HCT116 (cell line): ENCODE measurements around the gene SLC5A6. TPM values are rescaled to one million over a fixed set of nuclear protein-coding genes. Genes with fewer than 3 reads are reported as not detected.
A peak's percentile ranks its signal among the peaks of the same experiment; 100 is the strongest.

Source experiments
- ATAC-seq: fragments of 200-7000 bp; cut with Tn5 transposase; 2 replicates; pipeline ENCODE4 v1.9.1; 2020; ENCODE audit warnings: mild to moderate bottlenecking, moderate library complexity
- BruUV-seq: library from RNA; stranded (reverse); fragments of 400-500 nt; replicated peaks from 2 replicates; lab custom pipeline; 2021; lab: Mats Ljungman, UMichigan
- CTCF ChIA-PET: fragments of 300-600 bp; sonication (Branson Sonifier 250); formaldehyde crosslinking; loops from one replicate; lab custom pipeline; 2021; ENCODE audit warnings: antibody characterized with exemption; lab: Charles Lee
- POLR2A ChIA-PET: fragments of 300-600, 350-600 bp; sonication (Branson Sonifier 250); formaldehyde crosslinking; loops from one replicate; lab custom pipeline; 2021; ENCODE audit warnings: antibody characterized with exemption; lab: Charles Lee
- RAD21 ChIA-PET, 2 experiments: fragments of 300-600 bp; sonication (Branson Sonifier 250); formaldehyde crosslinking; loops; one replicate each; lab custom pipeline; 2023; ENCODE audit warnings: low total read pairs in 2 of 2; ENCODE audit not compliant: uncharacterized antibody in 2 of 2, unreplicated experiment in 2 of 2, low non-redundant PET in 1 of 2; lab: Charles Lee
- DNase-seq: peaks from one replicate; pipeline ENCODE4 v3.0.0-alpha.2; 2010; ENCODE audit warnings: low read depth, low spot score
- H2AFZ ChIP-seq: fragments of 200-600 bp; shearing (Covaris generic), sonication (generic); 2 replicates; pipeline ENCODE4 v1.6.1; 2017; ENCODE audit warnings: low read depth, mixed run types, mixed read lengths, antibody characterized with exemption, low read length; ENCODE audit not compliant: poor library complexity, severe bottlenecking
- H3K27ac ChIP-seq: 2 replicates; pipeline ENCODE4 v1.5.1; 2012; ENCODE audit warnings: low read depth, low read length
- H3K27me3 ChIP-seq: fragments of 200-600 bp; sonication (generic); 2 replicates; pipeline ENCODE4 v1.6.1; 2016; ENCODE audit warnings: mixed run types, low read length, mixed read lengths; ENCODE audit not compliant: insufficient read depth
- H3K36me3 ChIP-seq, 2 experiments: fragments of 200-500 bp in 1 of 2; fragments of 200-600 bp in 1 of 2; sonication (Bioruptor generic) in 1 of 2; sonication (generic) in 1 of 2; 2 replicates each; pipeline versions ENCODE4 v1.5.1 to v1.6.1; 2014 to 2016; ENCODE audit warnings: low read length in 2 of 2, inconsistent platforms in 1 of 2, mixed read lengths in 1 of 2, mixed run types in 1 of 2; ENCODE audit not compliant: insufficient read depth in 2 of 2, control insufficient read depth in 1 of 2
- H3K4me1 ChIP-seq, 2 experiments: fragments of 200-600 bp in 1 of 2; sonication (generic) in 1 of 2; 2 replicates each; pipeline versions ENCODE4 v1.5.1 to v1.6.1; 2012 to 2017; ENCODE audit warnings: low read length in 2 of 2, inconsistent platforms in 1 of 2, mild to moderate bottlenecking in 1 of 2, mixed read lengths in 1 of 2, mixed run types in 1 of 2, moderate library complexity in 1 of 2; ENCODE audit not compliant: insufficient read depth in 2 of 2, control insufficient read depth in 1 of 2
- H3K4me2 ChIP-seq: fragments of 200-600 bp; sonication (generic); 2 replicates; pipeline ENCODE4 v1.6.1; 2017; ENCODE audit warnings: mixed run types, low read length, mixed read lengths
- H3K4me3 ChIP-seq, 2 experiments: fragments of 200-600 bp in 1 of 2; sonication (generic) in 1 of 2; replicated peaks in 1 of 2; 2 replicates each; pipeline ENCODE4 v1.5.1; 2011 to 2016; ENCODE audit warnings: low read length in 2 of 2, control low read depth in 1 of 2, low read depth in 1 of 2, mild to moderate bottlenecking in 1 of 2, mixed read lengths in 1 of 2, mixed run types in 1 of 2
- H3K79me2 ChIP-seq: fragments of 200-600 bp; sonication (generic); 2 replicates; pipeline ENCODE4 v1.6.1; 2017; ENCODE audit warnings: mild to moderate bottlenecking, mixed run types, low read length, moderate library complexity, mixed read lengths; ENCODE audit not compliant: insufficient read depth
- H3K9ac ChIP-seq: fragments of 200-600 bp; sonication (generic); 2 replicates; pipeline ENCODE4 v1.6.1; 2016; ENCODE audit warnings: low read length, mixed read lengths
- H3K9me2 ChIP-seq: fragments of 200-600 bp; sonication (generic), shearing (Covaris generic); 2 replicates; pipeline ENCODE4 v1.6.1; 2017; ENCODE audit warnings: mixed run types, mild to moderate bottlenecking, moderate library complexity; ENCODE audit not compliant: insufficient read depth
- H3K9me3 ChIP-seq, 2 experiments: fragments of 200-500 bp in 1 of 2; fragments of 200-600 bp in 1 of 2; sonication (Bioruptor generic) in 1 of 2; sonication (generic) in 1 of 2; 2 replicates each; pipeline ENCODE4 v1.6.1; 2014 to 2017; ENCODE audit warnings: low read length in 2 of 2, mixed read lengths in 2 of 2, inconsistent platforms in 1 of 2, low read depth in 1 of 2, mild to moderate bottlenecking in 1 of 2, mixed run types in 1 of 2, moderate library complexity in 1 of 2; ENCODE audit not compliant: control insufficient read depth in 1 of 2, insufficient read depth in 1 of 2
- H4K20me1 ChIP-seq: fragments of 200-600 bp; sonication (generic), shearing (Covaris generic); 2 replicates; pipeline ENCODE4 v1.6.1; 2017; ENCODE audit warnings: mixed run types, mild to moderate bottlenecking, moderate library complexity; ENCODE audit not compliant: insufficient read depth
- CBX3 ChIP-seq: IDR thresholded peaks from 2 replicates; pipeline ENCODE4 v1.6.1; 2012; ENCODE audit warnings: low read depth
- CEBPB ChIP-seq: IDR thresholded peaks from 2 replicates; pipeline ENCODE4 v1.6.1; 2012; ENCODE audit warnings: low read depth
- CTCF ChIP-seq, 3 experiments: fragments of 200-600 bp in 1 of 3; sonication (generic) in 1 of 3; IDR thresholded peaks in 2 of 3; conservative IDR thresholded peaks in 1 of 3; 2 replicates each; pipeline ENCODE4 v1.5.1; 2012 to 2017; ENCODE audit warnings: low read depth in 2 of 3, low read length in 2 of 3, antibody characterized with exemption in 1 of 3, borderline replicate concordance in 1 of 3, control low read depth in 1 of 3, mild to moderate bottlenecking in 1 of 3, mixed read lengths in 1 of 3, mixed run types in 1 of 3, moderate library complexity in 1 of 3; ENCODE audit not compliant: insufficient read depth in 1 of 3
- EGR1 ChIP-seq: IDR thresholded peaks from 2 replicates; pipeline ENCODE4 v1.6.1; 2012; ENCODE audit warnings: low read depth
- EZH2 ChIP-seq: fragments of 200-600 bp; sonication (generic); IDR thresholded peaks from 2 replicates; pipeline ENCODE4 v1.6.1; 2017; ENCODE audit warnings: antibody characterized with exemption, mixed run types
- FOSL1 ChIP-seq: IDR thresholded peaks from 2 replicates; pipeline ENCODE4 v1.6.1; 2012; ENCODE audit warnings: low read depth
- JUND ChIP-seq: IDR thresholded peaks from 2 replicates; pipeline ENCODE4 v1.6.1; 2012
- MAX ChIP-seq: IDR thresholded peaks from 2 replicates; pipeline ENCODE4 v1.6.1; 2012
- POLR2A ChIP-seq: IDR thresholded peaks from 2 replicates; pipeline ENCODE4 v1.7.0; 2011; ENCODE audit warnings: borderline replicate concordance; ENCODE audit not compliant: insufficient read depth, insufficient read length; ENCODE audit errors: extremely low read depth
- POLR2AphosphoS5 ChIP-seq: IDR thresholded peaks from 2 replicates; pipeline ENCODE4 v1.6.1; 2011; ENCODE audit warnings: mild to moderate bottlenecking, low read depth, low read length, moderate library complexity
- RAD21 ChIP-seq: IDR thresholded peaks from 2 replicates; pipeline ENCODE4 v1.6.1; 2012; ENCODE audit warnings: low read depth, mild to moderate bottlenecking
- REST ChIP-seq: IDR thresholded peaks from 2 replicates; pipeline ENCODE4 v1.6.1; 2012; ENCODE audit warnings: low read depth
- SIN3A ChIP-seq: IDR thresholded peaks from 2 replicates; pipeline ENCODE4 v1.6.1; 2012; ENCODE audit warnings: low read depth
- SP1 ChIP-seq: IDR thresholded peaks from 2 replicates; pipeline ENCODE4 v1.6.1; 2012; ENCODE audit warnings: low read depth
- SRF ChIP-seq: IDR thresholded peaks from 2 replicates; pipeline ENCODE4 v1.6.1; 2012; ENCODE audit warnings: low read depth
- TCF7L2 ChIP-seq: IDR thresholded peaks from 2 replicates; pipeline ENCODE4 v1.7.0; 2011; ENCODE audit warnings: borderline replicate concordance, inconsistent platforms; ENCODE audit not compliant: insufficient read depth, insufficient read length; ENCODE audit errors: extremely low read depth
- YY1 ChIP-seq: IDR thresholded peaks from 2 replicates; pipeline ENCODE4 v1.6.1; 2011; ENCODE audit warnings: low read length, low read depth, moderate library complexity, mild to moderate bottlenecking; ENCODE audit not compliant: insufficient replicate concordance; ENCODE audit errors: extremely low read depth
- ZNF274 ChIP-seq: fragments of 200-500 bp; sonication (Bioruptor generic); IDR thresholded peaks from 2 replicates; pipeline ENCODE4 v1.6.1; 2014; ENCODE audit warnings: mild to moderate bottlenecking, low read depth, low read length, inconsistent platforms
- intact Hi-C: fragments of 100-400 bp; cut with micrococcal nuclease; formaldehyde crosslinking; loops from 2 replicates; pipeline ENCODE4 v1.10.0; 2022
- total RNA-seq: library from RNA; stranded (reverse); gene quantifications from one replicate; pipeline ENCODE4 v1.2.1, GENCODE V29; 2021; ENCODE audit not compliant: unreplicated experiment
- TF ChIP-seq, protein P1 (sequence below): IDR thresholded peaks from 2 replicates; pipeline ENCODE4 v1.6.1; 2011; ENCODE audit warnings: mild to moderate bottlenecking, low read length, moderate library complexity; ENCODE audit not compliant: insufficient replicate concordance; ENCODE audit errors: extremely low read depth

The SLC5A6 gene
- total RNA-seq, 1 experiment from 2014 or later = 55.4 TPM

GRCh38 chr2:27212626-27213471 is 781 bp upstream of the SLC5A6 start:
- DNase-seq = no peak
- TF ChIP-seq EGR1 (no peak; the same call in 1 of the 2 replicates), JUND (no peak), POLR2A (peak; percentile 36), CTCF (IDR thresholded peaks at IDR 0.05 in 2 of 3, conservative IDR thresholded peaks at IDR 0.05 in 1 of 3; ENCODE audit: borderline replicate concordance in 1 of 3, insufficient read depth in 1 of 3, low read depth in 2 of 3, low read length in 2 of 3) (no peak), CEBPB (no peak), SRF (no peak), TCF7L2 (no peak), SIN3A (peak; percentile 22; the same call in 1 of the 2 replicates), SP1 (peak; percentile 24; the same call in 1 of the 2 replicates), EZH2 (no peak), FOSL1 (no peak), REST (no peak), POLR2AphosphoS5 (no peak; the same call in 1 of the 2 replicates), RAD21 (no peak), ZNF274 (no peak), YY1 (no peak), CBX3 (peak; percentile 12; the same call in 1 of the 2 replicates), MAX (peak; percentile 49; the same call in 1 of the 2 replicates)
- TF ChIP-seq, protein P1, sequence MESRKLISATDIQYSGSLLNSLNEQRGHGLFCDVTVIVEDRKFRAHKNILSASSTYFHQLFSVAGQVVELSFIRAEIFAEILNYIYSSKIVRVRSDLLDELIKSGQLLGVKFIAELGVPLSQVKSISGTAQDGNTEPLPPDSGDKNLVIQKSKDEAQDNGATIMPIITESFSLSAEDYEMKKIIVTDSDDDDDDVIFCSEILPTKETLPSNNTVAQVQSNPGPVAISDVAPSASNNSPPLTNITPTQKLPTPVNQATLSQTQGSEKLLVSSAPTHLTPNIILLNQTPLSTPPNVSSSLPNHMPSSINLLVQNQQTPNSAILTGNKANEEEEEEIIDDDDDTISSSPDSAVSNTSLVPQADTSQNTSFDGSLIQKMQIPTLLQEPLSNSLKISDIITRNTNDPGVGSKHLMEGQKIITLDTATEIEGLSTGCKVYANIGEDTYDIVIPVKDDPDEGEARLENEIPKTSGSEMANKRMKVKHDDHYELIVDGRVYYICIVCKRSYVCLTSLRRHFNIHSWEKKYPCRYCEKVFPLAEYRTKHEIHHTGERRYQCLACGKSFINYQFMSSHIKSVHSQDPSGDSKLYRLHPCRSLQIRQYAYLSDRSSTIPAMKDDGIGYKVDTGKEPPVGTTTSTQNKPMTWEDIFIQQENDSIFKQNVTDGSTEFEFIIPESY = no peak

More at GRCh38 chr2:27212626-27213471, 781 bp upstream of the SLC5A6 start:
- POLR2A ChIA-PET = no interaction called here
- TSS peak; percentile 44 for BruUV-seq
- peak; percentile 10 for ATAC-seq
- Histone ChIP-seq H3K9me3 (no peaks in the 10 kb centered on the region), H2AFZ (no peak overlapping the region), H3K36me3 (peaks cover 8 to 12% of the 10 kb centered on the region in 2 experiments; a peak in 2 of 4 replicates), H3K79me2 (peaks cover 38% of the 10 kb centered on the region), H4K20me1 (no peaks in the 10 kb centered on the region), H3K4me2 (peak overlapping the region; percentile 87), H3K27me3 (no peaks in the 10 kb centered on the region), H3K9ac (peak overlapping the region; percentile 94), H3K4me3 (peak overlapping the region; percentile 73 to 78), H3K27ac (peak overlapping the region; percentile 91), H3K4me1 (peaks cover 3 to 21% of the 10 kb centered on the region in 2 experiments; a peak in 3 of 4 replicates), H3K9me2 (no peaks in the 10 kb centered on the region)
- intact Hi-C loops = no loop called here
- CTCF ChIA-PET = no interaction called here
- RAD21 ChIA-PET = no interaction called here
